Measurements from ENCODE around the gene SSNA1.

SSNA1 gene

DNA sequence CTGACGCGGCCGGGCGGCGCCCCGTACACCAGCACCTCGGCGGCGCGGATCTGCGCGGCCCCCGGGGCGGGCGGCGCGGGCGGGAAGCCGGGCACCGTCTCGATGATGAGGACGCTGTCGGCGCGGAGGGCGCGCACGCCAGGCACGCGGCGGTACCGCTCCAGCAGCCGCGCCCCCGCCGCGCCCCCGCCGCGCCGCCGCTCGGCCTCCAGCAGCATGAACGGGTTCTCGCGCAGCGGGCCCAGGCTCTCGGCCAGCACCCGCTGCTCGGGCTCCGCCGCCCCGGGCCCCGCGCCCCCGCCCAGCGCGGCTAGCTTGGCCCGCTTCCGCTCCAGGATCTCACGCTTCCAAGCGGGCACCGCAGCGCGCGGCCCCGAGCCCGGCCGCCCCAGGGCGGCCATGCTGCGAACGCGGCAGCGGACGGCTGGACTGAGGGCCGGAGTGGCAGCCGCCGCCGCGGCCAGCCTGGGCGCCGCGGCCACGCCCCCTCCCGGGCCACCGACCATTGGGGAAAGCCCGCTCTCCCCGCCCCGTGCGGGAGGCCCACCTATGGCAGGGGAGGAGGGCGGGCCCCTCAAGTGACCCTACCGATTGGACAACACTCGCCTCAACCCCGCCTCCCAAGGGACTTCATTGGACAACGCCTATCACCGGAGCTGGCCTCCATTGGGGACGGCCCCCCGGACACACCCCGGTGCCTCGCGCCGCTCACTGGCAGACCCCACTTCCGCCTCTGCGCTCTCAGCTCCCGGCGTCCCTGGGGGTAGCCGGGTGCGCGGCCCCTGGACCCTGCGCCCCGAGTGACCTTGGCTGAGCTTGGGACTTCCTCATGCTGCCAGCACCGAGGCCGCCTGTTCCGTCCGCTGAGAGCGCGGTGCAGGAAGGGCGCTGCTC lies 12.1 kb downstream of the SSNA1 start, which contains the start of gene TPRN:
Gene TPRN (minus strand): TSS at position 431 of the 894 bp plus-strand sequence. CDS start 30 bp downstream, at position 401.
- DNase-seq (ENCODE audit: insufficient read length) = peak; percentile 100
- FAIRE-seq = peak; percentile 97
- peak; percentile 83; the same call in 1 of the 2 replicates for TF ChIP-seq TAF1 (IDR thresholded peaks at IDR 0.05; ENCODE audit: borderline replicate concordance, low read depth, low read length)
- TF ChIP-seq POLR2AphosphoS5 (IDR thresholded peaks at IDR 0.05; ENCODE audit: low read depth, low read length) = peak; percentile 84
- TF ChIP-seq POLR2A (IDR thresholded peaks at IDR 0.05; ENCODE audit: low read depth, low read length) = peak; percentile 93

DNA sequence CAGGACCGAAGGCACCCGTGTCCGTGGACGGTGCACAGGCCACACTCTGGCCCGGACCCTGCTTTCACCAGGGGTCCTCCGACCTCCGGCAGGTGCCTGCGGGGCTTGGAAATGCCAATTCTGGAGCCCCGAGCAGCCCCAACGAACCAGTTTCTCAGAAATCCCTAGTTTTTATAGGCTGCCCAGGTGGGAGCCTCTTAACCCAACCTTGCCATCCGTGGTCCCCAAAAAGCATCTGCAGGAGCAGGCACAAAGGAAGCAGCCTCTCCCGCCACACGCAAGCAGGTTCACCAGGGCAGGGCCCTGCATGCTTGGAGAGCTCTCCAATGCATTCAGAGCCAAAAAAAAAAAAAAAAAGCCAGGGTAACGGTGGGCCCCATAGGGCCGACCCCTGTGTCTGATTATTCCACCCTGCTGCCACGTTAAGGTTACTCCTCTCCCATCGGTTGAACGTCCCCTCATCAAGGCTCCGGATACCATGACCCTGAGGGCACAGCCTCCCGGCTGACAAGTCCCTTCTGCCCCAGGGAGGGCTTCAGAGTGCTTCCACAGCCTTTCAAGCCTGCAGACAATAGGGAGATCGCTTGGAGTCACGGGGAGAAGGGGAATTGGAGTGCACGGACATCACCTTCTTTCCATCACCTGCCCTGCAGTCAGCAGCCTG lies 12.9 kb downstream of the SSNA1 start:
- TF ChIP-seq POLR2A (IDR thresholded peaks at IDR 0.05; ENCODE audit: low read depth, low read length) (no peak), POLR2AphosphoS5 (IDR thresholded peaks at IDR 0.05; ENCODE audit: low read depth, low read length) (no peak), TAF1 (IDR thresholded peaks at IDR 0.05; ENCODE audit: borderline replicate concordance, low read depth, low read length) (no peak)
- DNase-seq (ENCODE audit: insufficient read length) (no peak), FAIRE-seq (no peak)

DNA sequence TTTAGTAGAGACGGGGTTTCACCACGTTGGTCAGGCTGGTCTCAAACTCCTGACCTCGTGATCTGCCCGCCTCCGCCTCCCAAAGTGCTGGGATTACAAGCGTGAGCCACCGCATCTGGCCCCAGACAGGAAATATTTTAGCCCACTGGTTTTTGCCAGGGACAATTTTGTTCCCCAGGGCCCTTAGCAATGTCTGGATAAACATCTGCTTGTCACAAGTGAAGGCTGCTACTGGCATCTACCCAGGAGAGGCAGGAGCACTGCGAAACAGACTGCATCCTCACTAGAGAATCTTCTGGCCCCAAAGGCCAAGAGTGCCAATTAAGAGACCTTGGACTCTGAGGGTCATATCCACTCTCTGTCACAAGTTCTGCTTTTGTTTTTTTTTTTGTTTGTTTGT lies 14.5 kb downstream of the SSNA1 start:
- FAIRE-seq = no peak
- TF ChIP-seq TAF1 (IDR thresholded peaks at IDR 0.05; ENCODE audit: borderline replicate concordance, low read depth, low read length) (no peak), POLR2A (IDR thresholded peaks at IDR 0.05; ENCODE audit: low read depth, low read length) (no peak), POLR2AphosphoS5 (IDR thresholded peaks at IDR 0.05; ENCODE audit: low read depth, low read length) (no peak)

DNA sequence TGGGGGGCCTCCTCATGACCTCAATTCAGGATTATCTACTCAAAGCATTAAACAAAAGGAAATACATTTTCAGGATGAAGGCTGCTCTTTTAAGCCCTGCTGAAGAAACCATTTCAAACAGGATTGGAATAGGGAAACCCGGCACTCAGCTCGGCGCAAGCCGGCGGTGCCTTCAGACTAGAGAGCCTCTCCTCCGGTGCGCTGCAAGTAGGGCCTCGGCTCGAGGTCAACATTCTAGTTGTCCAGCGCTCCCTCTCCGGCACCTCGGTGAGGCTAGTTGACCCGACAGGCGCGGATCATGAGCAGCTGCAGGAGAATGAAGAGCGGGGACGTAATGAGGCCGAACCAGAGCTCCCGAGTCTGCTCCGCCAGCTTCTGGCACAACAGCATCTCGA lies 16.3 kb downstream of the SSNA1 start:
- DNase-seq (ENCODE audit: insufficient read length) = no peak
- FAIRE-seq = no peak
- TF ChIP-seq POLR2AphosphoS5 (IDR thresholded peaks at IDR 0.05; ENCODE audit: low read depth, low read length) = no peak
- TF ChIP-seq TAF1 (IDR thresholded peaks at IDR 0.05; ENCODE audit: borderline replicate concordance, low read depth, low read length) = no peak
- TF ChIP-seq POLR2A (IDR thresholded peaks at IDR 0.05; ENCODE audit: low read depth, low read length) = no peak

More for the DNA sequence above, 14.5 kb downstream of the SSNA1 start:
- no peak for DNase-seq (ENCODE audit: insufficient read length)

DNA sequence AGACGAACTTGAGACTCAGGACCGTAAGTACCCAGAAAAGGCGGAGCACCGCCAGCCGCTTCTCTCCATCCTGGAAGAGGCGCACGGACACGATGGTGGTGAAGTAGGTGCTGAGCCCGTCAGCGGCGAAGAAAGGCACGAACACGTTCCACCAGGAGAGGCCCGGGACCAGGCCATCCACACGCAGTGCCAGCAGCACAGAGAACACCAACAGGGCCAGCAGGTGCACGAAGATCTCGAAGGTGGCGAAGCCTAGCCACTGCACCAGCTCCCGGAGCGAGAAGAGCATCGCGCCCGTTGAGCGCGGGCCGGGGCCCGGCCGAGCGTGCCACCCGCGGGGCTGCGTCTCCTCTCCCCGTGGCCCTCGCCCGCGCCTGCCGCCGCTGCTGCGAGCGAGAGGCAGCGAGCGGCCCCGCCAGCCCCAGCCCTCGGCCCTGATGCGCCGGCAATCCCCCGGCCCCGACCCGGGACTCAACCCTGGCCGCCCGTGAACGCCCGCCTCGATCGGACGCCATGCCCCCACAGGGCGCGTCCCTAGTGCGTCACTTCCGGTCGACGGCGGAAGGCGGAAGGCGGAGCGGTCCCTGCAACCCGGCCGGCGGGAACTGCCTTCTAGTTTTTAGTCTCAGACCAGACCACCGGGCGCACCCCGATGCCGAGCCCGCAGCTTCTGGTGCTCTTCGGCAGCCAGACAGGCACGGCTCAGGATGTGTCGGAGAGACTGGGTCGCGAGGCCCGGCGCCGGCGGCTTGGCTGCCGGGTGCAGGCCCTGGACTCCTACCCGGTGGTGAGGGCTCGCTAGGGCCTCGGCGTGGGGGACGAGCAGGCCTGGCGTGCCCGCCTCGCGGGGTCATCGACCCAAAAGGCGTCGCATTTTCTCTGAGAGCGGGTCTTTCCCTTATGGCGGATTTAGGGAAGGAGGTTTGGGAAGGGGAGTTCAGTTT lies 16.9 kb downstream of the SSNA1 start, which contains the start of the genes NDOR1 and TMEM203:
Gene NDOR1 (plus strand): TSS at position 575 of the 944 bp plus-strand sequence. CDS start 78 bp downstream, at position 653.
Gene TMEM203 (minus strand): TSS at position 523 of the 944 bp plus-strand sequence. CDS start 234 bp downstream, at position 289.
- FAIRE-seq (peak; percentile 97), DNase-seq (ENCODE audit: insufficient read length) (peak; percentile 100)
- TF ChIP-seq POLR2A (IDR thresholded peaks at IDR 0.05; ENCODE audit: low read depth, low read length) = peak; percentile 88
- TF ChIP-seq TAF1 (IDR thresholded peaks at IDR 0.05; ENCODE audit: borderline replicate concordance, low read depth, low read length) = peak; percentile 78; the same call in 1 of the 2 replicates
- TF ChIP-seq POLR2AphosphoS5 (IDR thresholded peaks at IDR 0.05; ENCODE audit: low read depth, low read length) = peak; percentile 78

DNA sequence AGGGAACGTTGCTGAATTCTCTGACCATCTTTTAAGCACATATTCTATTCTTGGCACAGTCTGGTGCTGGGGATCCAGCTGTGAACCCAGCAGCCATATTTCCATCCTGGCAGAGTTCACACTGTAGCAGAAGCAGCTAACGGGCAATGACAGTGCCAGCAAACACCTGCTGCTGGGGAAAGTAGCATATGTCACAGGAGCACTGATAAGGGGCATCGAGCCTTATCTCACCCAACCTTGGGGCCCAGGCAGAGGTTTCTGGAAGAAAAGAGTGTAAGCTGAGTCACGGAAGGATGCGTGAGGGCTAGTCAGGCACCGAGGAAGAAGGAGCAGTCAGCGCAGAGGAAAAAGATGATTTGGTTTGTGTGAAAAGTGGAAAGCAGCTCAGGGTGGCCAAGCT lies 18.1 kb downstream of the SSNA1 start:
- TF ChIP-seq TAF1 (IDR thresholded peaks at IDR 0.05; ENCODE audit: borderline replicate concordance, low read depth, low read length) (no peak), POLR2AphosphoS5 (IDR thresholded peaks at IDR 0.05; ENCODE audit: low read depth, low read length) (no peak), POLR2A (IDR thresholded peaks at IDR 0.05; ENCODE audit: low read depth, low read length) (no peak; the same call in 1 of the 2 replicates)
- FAIRE-seq (no peak), DNase-seq (ENCODE audit: insufficient read length) (no peak)

DNA sequence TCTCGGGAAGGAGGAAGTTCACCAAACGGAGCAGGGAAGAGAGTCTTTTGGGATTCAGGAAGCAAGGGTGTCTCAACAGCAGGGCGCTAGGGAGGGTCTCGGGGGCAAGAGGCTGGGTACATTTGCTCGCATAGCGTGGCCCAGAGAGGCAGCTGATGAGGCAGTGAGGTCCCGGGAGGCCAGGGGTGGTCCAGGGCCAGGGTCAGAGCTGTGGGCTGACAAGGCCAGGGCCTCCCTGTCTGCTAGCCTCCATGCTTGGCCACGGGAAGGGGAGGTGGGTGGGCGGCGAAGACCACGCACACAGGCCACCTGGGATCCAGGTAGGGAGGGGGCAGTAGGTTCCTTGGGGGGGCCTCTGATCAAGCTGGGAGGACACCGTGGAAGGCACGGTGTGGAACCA lies 23.1 kb downstream of the SSNA1 start:
- FAIRE-seq = peak; percentile 17

DNA sequence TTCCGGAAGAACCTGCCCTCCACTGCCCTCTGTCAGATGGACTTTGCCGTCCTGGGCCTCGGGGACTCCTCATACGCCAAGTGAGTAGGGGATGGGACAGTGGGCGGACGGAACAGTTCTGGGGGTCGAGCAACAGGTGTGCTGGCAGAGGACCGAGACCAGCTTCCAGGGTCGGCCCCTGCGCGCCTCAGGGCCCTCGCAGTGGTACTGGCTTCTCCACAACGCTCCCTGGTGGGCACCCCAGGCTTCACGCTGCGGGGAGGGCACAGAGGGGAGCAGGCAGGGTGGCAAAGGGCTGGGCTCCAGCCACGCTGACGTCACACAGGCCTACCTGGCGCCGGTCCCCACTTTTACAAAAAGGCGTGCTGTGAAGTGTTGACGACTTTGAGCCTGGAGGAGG lies 24.0 kb downstream of the SSNA1 start:
- DNase-seq (ENCODE audit: insufficient read length) (no peak), FAIRE-seq (no peak)
- TF ChIP-seq TAF1 (IDR thresholded peaks at IDR 0.05; ENCODE audit: borderline replicate concordance, low read depth, low read length) (no peak), POLR2AphosphoS5 (IDR thresholded peaks at IDR 0.05; ENCODE audit: low read depth, low read length) (no peak), POLR2A (IDR thresholded peaks at IDR 0.05; ENCODE audit: low read depth, low read length) (no peak)

More for the DNA sequence above, 23.1 kb downstream of the SSNA1 start:
- TF ChIP-seq POLR2A (IDR thresholded peaks at IDR 0.05; ENCODE audit: low read depth, low read length) = peak; percentile 15; the same call in 1 of the 2 replicates
- TF ChIP-seq POLR2AphosphoS5 (IDR thresholded peaks at IDR 0.05; ENCODE audit: low read depth, low read length) = no peak
- no peak for DNase-seq (ENCODE audit: insufficient read length)

DNA sequence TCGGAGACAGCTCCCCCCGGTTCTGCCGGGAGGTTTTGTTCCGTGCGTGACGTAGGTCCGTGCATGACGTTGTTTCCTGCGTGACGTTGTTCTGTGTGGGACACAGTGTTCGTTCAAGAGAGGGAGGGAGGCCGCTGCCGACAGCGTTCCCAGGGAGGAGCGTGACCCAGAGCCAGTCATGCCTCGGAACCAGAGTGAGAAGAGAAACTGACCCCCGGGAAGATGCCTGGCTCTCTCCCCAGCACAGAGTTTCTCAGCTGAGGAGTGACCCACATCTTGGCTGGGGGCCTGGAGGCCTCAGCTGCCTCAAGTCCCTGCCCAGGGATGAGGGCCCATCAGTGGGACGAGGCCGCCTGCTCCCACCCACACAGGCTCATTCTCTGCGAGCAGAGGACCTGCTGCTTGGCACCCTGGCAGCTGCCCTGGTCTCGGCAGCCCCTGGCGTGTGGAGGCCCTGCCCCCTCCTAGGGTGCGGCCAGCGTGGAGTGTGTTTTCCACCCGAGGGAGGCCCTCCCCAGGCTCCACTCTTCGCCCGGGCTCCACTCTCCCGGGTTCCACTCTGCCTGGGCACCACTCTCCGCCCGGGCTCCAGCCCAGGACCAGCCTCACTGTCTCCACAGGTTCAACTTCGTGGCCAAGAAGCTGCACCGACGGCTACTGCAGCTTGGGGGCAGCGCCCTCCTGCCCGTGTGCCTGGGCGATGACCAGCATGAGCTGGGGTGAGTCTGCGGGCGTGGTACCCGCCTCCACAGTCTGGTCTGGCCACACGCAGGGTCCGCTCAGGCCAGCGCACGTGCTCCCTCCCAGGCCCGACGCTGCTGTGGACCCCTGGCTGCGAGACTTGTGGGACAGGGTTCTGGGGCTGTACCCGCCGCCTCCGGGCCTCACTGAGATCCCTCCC lies 24.9 kb downstream of the SSNA1 start:
- no peak for FAIRE-seq
- DNase-seq (ENCODE audit: insufficient read length) = no peak
- TF ChIP-seq TAF1 (IDR thresholded peaks at IDR 0.05; ENCODE audit: borderline replicate concordance, low read depth, low read length) (no peak), POLR2AphosphoS5 (IDR thresholded peaks at IDR 0.05; ENCODE audit: low read depth, low read length) (no peak), POLR2A (IDR thresholded peaks at IDR 0.05; ENCODE audit: low read depth, low read length) (no peak)

DNA sequence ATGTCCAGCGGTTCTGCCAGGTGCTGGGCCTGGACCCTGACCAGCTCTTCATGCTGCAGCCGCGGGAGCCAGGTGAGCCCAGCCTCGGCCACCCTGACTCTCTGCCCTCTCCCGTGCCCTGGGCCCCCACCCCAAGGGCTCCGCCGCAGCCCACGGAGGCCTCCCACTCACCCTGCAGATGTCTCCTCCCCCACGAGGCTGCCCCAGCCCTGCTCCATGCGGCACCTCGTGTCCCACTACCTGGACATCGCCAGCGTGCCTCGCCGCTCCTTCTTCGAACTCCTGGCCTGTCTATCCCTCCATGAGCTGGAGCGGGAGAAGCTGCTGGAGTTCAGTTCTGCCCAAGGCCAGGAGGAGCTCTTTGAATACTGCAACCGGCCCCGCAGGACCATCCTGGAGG lies 26.1 kb downstream of the SSNA1 start:
- FAIRE-seq (no peak), DNase-seq (ENCODE audit: insufficient read length) (no peak)
- TF ChIP-seq TAF1 (IDR thresholded peaks at IDR 0.05; ENCODE audit: borderline replicate concordance, low read depth, low read length) = no peak
- no peak for TF ChIP-seq POLR2AphosphoS5 (IDR thresholded peaks at IDR 0.05; ENCODE audit: low read depth, low read length)
- TF ChIP-seq POLR2A (IDR thresholded peaks at IDR 0.05; ENCODE audit: low read depth, low read length) = no peak
